Progenitor cell of endocrine pancreas (in vitro differentiated cells): ENCODE results near the gene BNC2. TPM values are rescaled to one million over a fixed set of nuclear protein-coding genes. Genes with fewer than 3 reads are reported as not detected.

Experiments
- DNase-seq: peaks from one replicate; pipeline ENCODE4 v3.0.0; 2021; ENCODE audit warnings: low spot score; ENCODE audit not compliant: unreplicated experiment
- H3K27ac Mint-ChIP-seq: 2 replicates; pipeline ENCODE4 v1.8.0; 2021; ENCODE audit warnings: mild to moderate bottlenecking, moderate library complexity, mixed read lengths
- H3K27me3 Mint-ChIP-seq: 2 replicates; pipeline ENCODE4 v1.8.0; 2021; ENCODE audit warnings: mixed read lengths
- H3K36me3 Mint-ChIP-seq: 2 replicates; pipeline ENCODE4 v1.8.0; 2022; ENCODE audit warnings: mixed read lengths; ENCODE audit not compliant: insufficient read depth
- H3K4me1 Mint-ChIP-seq: 2 replicates; pipeline ENCODE4 v1.8.0; 2021; ENCODE audit warnings: low read depth, mixed read lengths
- H3K4me3 Mint-ChIP-seq: 2 replicates; pipeline ENCODE4 v1.8.0; 2021; ENCODE audit warnings: low read depth, mild to moderate bottlenecking, moderate library complexity, mixed read lengths
- H3K9me3 Mint-ChIP-seq: 2 replicates; pipeline ENCODE4 v1.8.0; 2021; ENCODE audit warnings: low read depth, mixed read lengths
- CTCF ChIP-seq: fragments of 200-600 bp; sonication (generic); IDR thresholded peaks from one replicate; pipeline ENCODE4 v1.5.0; 2021; ENCODE audit warnings: antibody characterized with exemption, mild to moderate bottlenecking; ENCODE audit not compliant: unreplicated experiment
- total RNA-seq: library from RNA; stranded (reverse); gene quantifications from 2 replicates; pipeline ENCODE4 v1.2.1, GENCODE V29; 2021

Gene BNC2
- total RNA-seq, 1 donor from 2014 or later, result 1.0 TPM

- TF ChIP-seq CTCF, result no peak
- H3K27ac Mint-ChIP-seq, result peak overlapping the region; percentile 18
- H3K27me3 Mint-ChIP-seq, result peaks cover 3% of the 10 kb centered on the region
- H3K4me1 Mint-ChIP-seq, result peaks cover 17% of the 10 kb centered on the region
- H3K9me3 Mint-ChIP-seq, result no peaks in the 10 kb centered on the region
- no peak overlapping the region for H3K4me3 Mint-ChIP-seq
- no peak for DNase-seq
- no peaks in the 10 kb centered on the region for H3K36me3 Mint-ChIP-seq
Measured at GRCh38 chr9:16626577-16627130, 243.8 kb downstream of the BNC2 start.

- H3K4me3 Mint-ChIP-seq, result no peak overlapping the region
- peaks cover 3% of the 10 kb centered on the region for H3K27me3 Mint-ChIP-seq
- TF ChIP-seq CTCF, result no peak
- no peak for DNase-seq
- H3K27ac Mint-ChIP-seq, result no peak overlapping the region
- H3K36me3 Mint-ChIP-seq, result no peaks in the 10 kb centered on the region
- H3K4me1 Mint-ChIP-seq, result peaks cover 19% of the 10 kb centered on the region
- H3K9me3 Mint-ChIP-seq, result no peaks in the 10 kb centered on the region
Measured at GRCh38 chr9:16625811-16626210, 244.7 kb downstream of the BNC2 start.

- Mint-ChIP-seq H3K9me3 (no peaks in the 10 kb centered on the region), H3K4me1 (peaks cover 22% of the 10 kb centered on the region)
Measured at GRCh38 chr9:16625161-16625631, 245.3 kb downstream of the BNC2 start.

GRCh38 chr9:16624744-16625117, 245.7 kb downstream of the BNC2 start:
- no peak for DNase-seq
- Mint-ChIP-seq H3K27me3 (peaks cover 3% of the 10 kb centered on the region), H3K36me3 (no peaks in the 10 kb centered on the region), H3K4me3 (no peak overlapping the region), H3K9me3 (no peaks in the 10 kb centered on the region), H3K4me1 (peaks cover 26% of the 10 kb centered on the region), H3K27ac (no peak overlapping the region)
- no peak for TF ChIP-seq CTCF

More at GRCh38 chr9:16625161-16625631, 245.3 kb downstream of the BNC2 start:
- Mint-ChIP-seq H3K27me3 (peaks cover 3% of the 10 kb centered on the region), H3K36me3 (no peaks in the 10 kb centered on the region), H3K4me3 (no peak overlapping the region), H3K27ac (no peak overlapping the region)
- TF ChIP-seq CTCF, result no peak
- DNase-seq, result no peak

- TF ChIP-seq CTCF, result no peak
- Mint-ChIP-seq H3K4me3 (no peak overlapping the region), H3K4me1 (peaks cover 28% of the 10 kb centered on the region), H3K27ac (no peak overlapping the region), H3K36me3 (no peaks in the 10 kb centered on the region), H3K9me3 (no peaks in the 10 kb centered on the region), H3K27me3 (peaks cover 3% of the 10 kb centered on the region)
- DNase-seq, result no peak
Measured at GRCh38 chr9:16623989-16624743, 246.3 kb downstream of the BNC2 start.
